ENCODE measurements around the gene FRS3. TPM values are rescaled to one million over a fixed set of nuclear protein-coding genes. Genes with fewer than 3 reads are reported as not detected.

FRS3 gene
- total and polyA plus RNA-seq, 9 of the 15 experiments (the other 6 are each of a cell fraction or from before 2014, with no cell fraction given): 0.03 to 3.7 (median 1.6) TPM

GRCh38 chr6:41787219-41787917, 7.7 kb upstream of the FRS3 start, which contains the start of gene TOMM6 (continued):
- TF ChIP-seq HOXB6 (CRISPR knock-in tag; IDR thresholded peaks at IDR 0.05; ENCODE audit: borderline replicate concordance): no peak
- peak; percentile 30; the same call in 1 of the 2 replicates for TF ChIP-seq STAT5A (IDR thresholded peaks at IDR 0.05; ENCODE audit: borderline replicate concordance, low read length)
- no peak for TF ChIP-seq POLR3G (IDR thresholded peaks at IDR 0.05; ENCODE audit: extremely low read depth, insufficient read length, insufficient replicate concordance)
- TF ChIP-seq MEF2A (IDR thresholded peaks at IDR 0.05; ENCODE audit: control insufficient read depth, low read depth, low read length): peak; percentile 16
- TF ChIP-seq, protein P1, sequence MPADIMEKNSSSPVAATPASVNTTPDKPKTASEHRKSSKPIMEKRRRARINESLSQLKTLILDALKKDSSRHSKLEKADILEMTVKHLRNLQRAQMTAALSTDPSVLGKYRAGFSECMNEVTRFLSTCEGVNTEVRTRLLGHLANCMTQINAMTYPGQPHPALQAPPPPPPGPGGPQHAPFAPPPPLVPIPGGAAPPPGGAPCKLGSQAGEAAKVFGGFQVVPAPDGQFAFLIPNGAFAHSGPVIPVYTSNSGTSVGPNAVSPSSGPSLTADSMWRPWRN (IDR thresholded peaks at IDR 0.05; ENCODE audit: low read depth): no peak
- TF ChIP-seq PHTF2 (CRISPR knock-in tag; IDR thresholded peaks at IDR 0.05): no peak
- TF ChIP-seq, protein P2, sequence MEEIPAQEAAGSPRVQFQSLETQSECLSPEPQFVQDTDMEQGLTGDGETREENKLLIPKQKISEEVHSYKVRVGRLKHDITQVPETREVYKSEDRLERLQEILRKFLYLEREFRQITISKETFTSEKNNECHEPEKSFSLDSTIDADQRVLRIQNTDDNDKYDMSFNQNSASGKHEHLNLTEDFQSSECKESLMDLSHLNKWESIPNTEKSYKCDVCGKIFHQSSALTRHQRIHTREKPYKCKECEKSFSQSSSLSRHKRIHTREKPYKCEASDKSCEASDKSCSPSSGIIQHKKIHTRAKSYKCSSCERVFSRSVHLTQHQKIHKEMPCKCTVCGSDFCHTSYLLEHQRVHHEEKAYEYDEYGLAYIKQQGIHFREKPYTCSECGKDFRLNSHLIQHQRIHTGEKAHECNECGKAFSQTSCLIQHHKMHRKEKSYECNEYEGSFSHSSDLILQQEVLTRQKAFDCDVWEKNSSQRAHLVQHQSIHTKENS (CRISPR knock-in tag; IDR thresholded peaks at IDR 0.05): no peak
- TF ChIP-seq BCOR (IDR thresholded peaks at IDR 0.05): peak; percentile 68
- peak; percentile 84; the same call in 1 of the 2 replicates for TF ChIP-seq ZC3H11A (IDR thresholded peaks at IDR 0.05; ENCODE audit: low read depth, low read length)
- TF ChIP-seq, protein P3, sequence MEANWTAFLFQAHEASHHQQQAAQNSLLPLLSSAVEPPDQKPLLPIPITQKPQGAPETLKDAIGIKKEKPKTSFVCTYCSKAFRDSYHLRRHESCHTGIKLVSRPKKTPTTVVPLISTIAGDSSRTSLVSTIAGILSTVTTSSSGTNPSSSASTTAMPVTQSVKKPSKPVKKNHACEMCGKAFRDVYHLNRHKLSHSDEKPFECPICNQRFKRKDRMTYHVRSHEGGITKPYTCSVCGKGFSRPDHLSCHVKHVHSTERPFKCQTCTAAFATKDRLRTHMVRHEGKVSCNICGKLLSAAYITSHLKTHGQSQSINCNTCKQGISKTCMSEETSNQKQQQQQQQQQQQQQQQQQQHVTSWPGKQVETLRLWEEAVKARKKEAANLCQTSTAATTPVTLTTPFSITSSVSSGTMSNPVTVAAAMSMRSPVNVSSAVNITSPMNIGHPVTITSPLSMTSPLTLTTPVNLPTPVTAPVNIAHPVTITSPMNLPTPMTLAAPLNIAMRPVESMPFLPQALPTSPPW (CRISPR knock-in tag; IDR thresholded peaks at IDR 0.05): peak; percentile 79
- TF ChIP-seq ZNF274 (IDR thresholded peaks at IDR 0.05; ENCODE audit: borderline replicate concordance, low read depth, low read length): no peak
- TF ChIP-seq HLTF (IDR thresholded peaks at IDR 0.05): 0 out of 2 replicates have a peak, but pooled peaks have one; percentile 7
- TF ChIP-seq TAL1 (IDR thresholded peaks at IDR 0.05): no peak
- TF ChIP-seq TRIM28 (IDR thresholded peaks at IDR 0.05): no peak
- no peak for TF ChIP-seq SRSF7 (optimal IDR thresholded peaks at IDR 0.05; ENCODE audit: low read depth, low read length)
- TF ChIP-seq GABPA (tag; conservative IDR thresholded peaks at IDR 0.05; ENCODE audit: low read depth): peak; percentile 99
- no peak for TF ChIP-seq CLOCK (CRISPR knock-in tag; IDR thresholded peaks at IDR 0.05; ENCODE audit: borderline replicate concordance)
- no peak for TF ChIP-seq MCM7 (IDR thresholded peaks at IDR 0.05)
- 0 out of 2 replicates have a peak, but pooled peaks have one; percentile 9 for TF ChIP-seq ZBTB17 (CRISPR knock-in tag; IDR thresholded peaks at IDR 0.05)

All from K562 (cell line).